AG04449 (cell line): ENCODE measurements around the gene GMDS.

Experiments
- CTCF ChIA-PET: fragments of 350-600 bp; formaldehyde crosslinking; extraction: SDS; loops from one replicate; lab custom pipeline; 2021; ENCODE audit warnings: antibody characterized with exemption; lab: Yijun Ruan, JAX
- POLR2A ChIA-PET: fragments of 400-600, 350-600 bp; formaldehyde crosslinking; extraction: SDS; loops from one replicate; lab custom pipeline; 2020; ENCODE audit warnings: antibody characterized with exemption, inconsistent platforms; lab: Yijun Ruan, JAX
- DNase-seq: peaks from one replicate; pipeline ENCODE4 v3.0.0-alpha.2; 2010; ENCODE audit warnings: low read depth, low spot score
- H3K4me3 ChIP-seq: 2 replicates; pipeline ENCODE4 v1.5.1; 2011; ENCODE audit warnings: low read depth, mild to moderate bottlenecking, control low read depth, low read length
- TF ChIP-seq, protein P1 (sequence below): IDR thresholded peaks from one replicate; pipeline ENCODE4 v1.5.1; 2011; ENCODE audit warnings: mild to moderate bottlenecking, moderate library complexity, low read length, control low read depth, inconsistent platforms; ENCODE audit not compliant: insufficient read depth; ENCODE audit errors: missing control alignments

GMDS gene

DNA sequence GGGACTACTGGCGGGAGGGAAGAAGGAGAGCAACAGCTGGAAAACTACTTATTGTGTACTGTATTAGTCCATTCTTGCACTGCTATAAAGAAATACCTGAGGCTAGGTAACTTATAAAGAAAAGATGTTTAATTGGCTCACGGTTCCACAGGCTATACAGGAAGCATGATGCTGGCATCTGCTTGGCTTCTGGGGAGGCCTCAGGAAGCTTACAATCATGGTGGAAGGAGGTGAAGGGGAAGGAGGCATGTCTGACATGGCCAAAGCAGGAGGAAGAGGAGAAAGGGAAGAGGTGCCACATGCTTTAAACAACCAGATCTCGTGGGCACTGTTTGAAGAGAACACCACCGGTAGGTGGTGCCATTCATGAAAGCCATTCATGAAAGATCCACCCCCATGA, 67.3 kb downstream of the GMDS start:
- TF ChIP-seq, protein P1, sequence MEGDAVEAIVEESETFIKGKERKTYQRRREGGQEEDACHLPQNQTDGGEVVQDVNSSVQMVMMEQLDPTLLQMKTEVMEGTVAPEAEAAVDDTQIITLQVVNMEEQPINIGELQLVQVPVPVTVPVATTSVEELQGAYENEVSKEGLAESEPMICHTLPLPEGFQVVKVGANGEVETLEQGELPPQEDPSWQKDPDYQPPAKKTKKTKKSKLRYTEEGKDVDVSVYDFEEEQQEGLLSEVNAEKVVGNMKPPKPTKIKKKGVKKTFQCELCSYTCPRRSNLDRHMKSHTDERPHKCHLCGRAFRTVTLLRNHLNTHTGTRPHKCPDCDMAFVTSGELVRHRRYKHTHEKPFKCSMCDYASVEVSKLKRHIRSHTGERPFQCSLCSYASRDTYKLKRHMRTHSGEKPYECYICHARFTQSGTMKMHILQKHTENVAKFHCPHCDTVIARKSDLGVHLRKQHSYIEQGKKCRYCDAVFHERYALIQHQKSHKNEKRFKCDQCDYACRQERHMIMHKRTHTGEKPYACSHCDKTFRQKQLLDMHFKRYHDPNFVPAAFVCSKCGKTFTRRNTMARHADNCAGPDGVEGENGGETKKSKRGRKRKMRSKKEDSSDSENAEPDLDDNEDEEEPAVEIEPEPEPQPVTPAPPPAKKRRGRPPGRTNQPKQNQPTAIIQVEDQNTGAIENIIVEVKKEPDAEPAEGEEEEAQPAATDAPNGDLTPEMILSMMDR: no peak
- ChIA-PET POLR2A (no interaction called here), CTCF (interaction anchor here (1.1 kb wide), 1 partner anchor 18 kb away, joined by 4 read pairs; no protein-coding TSS in a partner anchor)
- H3K4me3 ChIP-seq: no peak overlapping the region
- DNase-seq: no peak

DNA sequence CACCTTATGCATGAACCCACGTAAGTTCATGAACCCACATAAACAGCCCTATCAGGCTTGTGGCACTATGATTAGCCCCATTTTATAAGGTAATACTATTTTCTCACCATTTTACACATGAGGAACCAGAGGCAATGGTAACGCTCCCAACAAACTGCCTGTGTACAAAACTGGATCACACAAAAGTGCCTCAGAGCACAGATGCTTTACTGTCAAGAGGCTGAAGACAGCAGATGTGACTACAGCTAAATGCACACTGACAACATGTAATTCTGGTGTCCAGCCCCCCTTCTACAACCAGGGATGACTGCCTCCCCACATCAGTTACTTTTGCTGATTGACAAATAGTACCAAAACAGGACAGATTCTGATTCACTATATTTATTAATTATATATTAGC, 69.6 kb downstream of the GMDS start:
- POLR2A ChIA-PET: interaction anchor here (0.7 kb wide), 1 partner anchor 174 kb away, joined by 3 read pairs; no protein-coding TSS in a partner anchor

DNA sequence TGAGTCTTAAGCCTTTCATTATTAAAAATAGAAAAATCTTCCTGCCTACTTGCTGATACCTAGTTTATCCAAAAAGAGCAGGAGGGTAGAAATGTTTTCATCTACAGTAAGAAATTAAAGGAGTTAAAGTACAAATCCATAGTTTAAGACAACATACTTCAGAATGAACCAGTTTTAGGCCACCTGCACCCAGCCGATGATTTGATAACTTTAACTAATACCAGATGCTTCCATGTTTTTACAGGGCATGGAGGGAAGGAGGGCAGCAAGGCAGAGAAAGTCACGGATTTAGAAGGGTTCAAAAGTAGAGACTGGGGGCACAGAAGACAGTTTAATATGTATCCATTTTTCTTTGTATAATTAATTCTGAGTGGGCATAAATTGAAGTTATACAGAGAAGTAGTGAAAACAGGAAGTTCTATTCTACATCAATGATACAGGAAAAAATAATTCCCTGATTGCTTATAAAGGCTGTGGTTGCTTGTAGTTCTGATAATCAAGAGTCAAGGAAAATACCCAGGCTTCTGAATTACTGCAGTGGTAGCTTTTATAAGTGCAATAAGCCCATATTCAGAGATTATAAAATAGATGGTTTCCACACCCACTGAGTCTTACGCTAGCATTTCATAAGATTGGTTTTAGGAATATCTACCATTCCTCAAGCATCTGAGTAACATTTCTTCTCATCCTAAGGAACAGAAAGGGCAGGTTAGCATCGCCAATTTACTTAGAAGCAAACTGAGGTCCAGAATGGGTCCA, 72.0 kb downstream of the GMDS start:
- TF ChIP-seq, protein P1: no peak
- H3K4me3 ChIP-seq: no peak overlapping the region
- DNase-seq: no peak
- ChIA-PET POLR2A (no interaction called here), CTCF (no interaction called here)

More for the DNA sequence above, 69.6 kb downstream of the GMDS start:
- DNase-seq: no peak
- no peak overlapping the region for H3K4me3 ChIP-seq
- TF ChIP-seq, protein P1: no peak
- CTCF ChIA-PET: interaction anchor here (1.0 to 2.8 kb wide), 4 partner anchors 15 to 570 kb away, joined by 3 to 6 read pairs (median 3); no protein-coding TSS in a partner anchor

DNA sequence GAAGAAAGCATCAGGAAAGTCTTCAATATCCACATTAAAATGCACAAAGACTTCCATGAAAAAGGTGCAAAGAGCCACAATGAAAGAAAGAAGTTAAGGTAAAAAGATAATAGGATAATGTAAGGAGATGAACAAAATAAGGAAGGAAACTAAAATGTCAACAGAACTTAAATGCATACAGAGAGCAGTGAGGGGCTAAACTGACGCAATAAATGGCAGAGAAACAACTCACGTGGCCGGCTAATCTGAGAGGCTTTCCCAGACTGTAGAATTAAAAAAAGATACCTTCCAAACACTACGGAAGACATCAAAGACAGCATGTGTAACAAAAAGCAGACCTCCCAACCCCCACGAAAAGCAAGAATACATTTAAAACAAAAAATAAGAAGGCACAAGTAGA, 73.7 kb downstream of the GMDS start:
- no peak for DNase-seq
- TF ChIP-seq, protein P1: no peak
- ChIA-PET CTCF (no interaction called here), POLR2A (no interaction called here)
- H3K4me3 ChIP-seq: no peak overlapping the region

DNA sequence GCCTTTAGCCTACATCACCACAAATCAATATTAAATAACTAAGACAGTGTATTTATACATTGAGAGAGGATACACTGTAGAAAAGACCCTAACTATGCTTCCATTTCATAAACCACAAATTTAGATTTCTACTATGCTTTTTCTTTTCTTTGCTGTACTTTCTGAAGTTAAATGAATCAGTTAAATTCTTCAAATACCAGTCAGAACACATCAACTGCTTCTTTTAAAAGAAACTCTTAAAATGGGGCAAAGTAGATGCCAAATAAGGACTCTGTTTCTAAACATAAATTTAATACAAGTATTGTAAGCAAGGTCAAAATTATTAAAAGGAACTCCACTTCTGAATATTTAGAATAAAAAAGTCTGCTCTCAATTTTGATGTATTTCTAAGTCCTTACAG, 76.9 kb downstream of the GMDS start:
- POLR2A ChIA-PET: no interaction called here
- TF ChIP-seq, protein P1: no peak
- no peak overlapping the region for H3K4me3 ChIP-seq
- CTCF ChIA-PET: no interaction called here
- no peak for DNase-seq

DNA sequence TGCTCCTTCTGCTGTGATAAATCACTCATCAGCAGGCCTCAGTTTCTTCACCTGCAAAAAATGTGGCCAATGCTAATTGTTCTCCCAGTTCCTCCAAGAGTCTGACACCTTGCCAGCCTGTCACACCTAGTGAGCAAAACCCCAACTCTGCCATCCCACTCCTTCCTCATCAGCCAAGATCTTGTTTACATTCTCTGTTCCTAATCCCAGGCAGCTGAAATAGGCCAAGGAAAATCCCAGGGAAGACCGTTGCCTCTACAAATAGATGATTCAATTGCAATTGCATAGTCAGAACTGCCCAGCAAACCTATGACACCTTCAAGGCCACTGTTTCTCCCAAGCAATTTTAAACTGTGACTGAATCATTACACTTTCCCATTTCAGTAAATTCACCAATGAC, 78.7 kb downstream of the GMDS start:
- H3K4me3 ChIP-seq: no peak overlapping the region
- DNase-seq: no peak
- TF ChIP-seq, protein P1: no peak
- ChIA-PET POLR2A (no interaction called here), CTCF (no interaction called here)
